ENCODE results near the gene PTH1R.

The PTH1R gene

DNA sequence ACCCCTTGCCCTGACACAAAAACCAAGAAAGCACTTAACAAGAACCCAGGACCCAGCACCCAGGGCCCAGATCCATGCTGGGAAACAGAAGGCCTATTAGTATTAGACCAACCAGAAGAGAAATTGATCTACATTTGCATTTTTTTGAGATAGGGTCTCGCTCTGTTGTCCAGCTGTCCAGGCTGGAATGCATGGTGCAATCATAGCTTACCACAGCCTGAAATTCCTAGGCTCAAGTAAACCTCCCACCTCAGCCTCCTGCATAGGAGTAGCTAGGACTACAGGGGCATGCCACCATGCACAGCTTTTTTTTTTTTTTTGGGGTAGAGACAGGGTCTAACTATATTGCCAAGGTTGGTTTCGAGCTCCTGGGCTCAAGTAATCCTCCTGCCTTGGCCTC is 72.7 kb downstream of the PTH1R start:
- Mint-ChIP-seq H3K27ac (peak overlapping the region; percentile 87), H3K9me3 (no peaks in the 10 kb centered on the region), H3K27me3 (ENCODE audit: low read depth, poor library complexity) (no peaks in the 10 kb centered on the region), H3K36me3 (ENCODE audit: low read depth) (peaks cover 27% of the 10 kb centered on the region), H3K4me1 (peaks cover 71% of the 10 kb centered on the region), H3K4me3 (no peak overlapping the region)
- no peak for DNase-seq
- TF ChIP-seq, protein P1, sequence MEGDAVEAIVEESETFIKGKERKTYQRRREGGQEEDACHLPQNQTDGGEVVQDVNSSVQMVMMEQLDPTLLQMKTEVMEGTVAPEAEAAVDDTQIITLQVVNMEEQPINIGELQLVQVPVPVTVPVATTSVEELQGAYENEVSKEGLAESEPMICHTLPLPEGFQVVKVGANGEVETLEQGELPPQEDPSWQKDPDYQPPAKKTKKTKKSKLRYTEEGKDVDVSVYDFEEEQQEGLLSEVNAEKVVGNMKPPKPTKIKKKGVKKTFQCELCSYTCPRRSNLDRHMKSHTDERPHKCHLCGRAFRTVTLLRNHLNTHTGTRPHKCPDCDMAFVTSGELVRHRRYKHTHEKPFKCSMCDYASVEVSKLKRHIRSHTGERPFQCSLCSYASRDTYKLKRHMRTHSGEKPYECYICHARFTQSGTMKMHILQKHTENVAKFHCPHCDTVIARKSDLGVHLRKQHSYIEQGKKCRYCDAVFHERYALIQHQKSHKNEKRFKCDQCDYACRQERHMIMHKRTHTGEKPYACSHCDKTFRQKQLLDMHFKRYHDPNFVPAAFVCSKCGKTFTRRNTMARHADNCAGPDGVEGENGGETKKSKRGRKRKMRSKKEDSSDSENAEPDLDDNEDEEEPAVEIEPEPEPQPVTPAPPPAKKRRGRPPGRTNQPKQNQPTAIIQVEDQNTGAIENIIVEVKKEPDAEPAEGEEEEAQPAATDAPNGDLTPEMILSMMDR (IDR thresholded peaks at IDR 0.05), result no peak

DNA sequence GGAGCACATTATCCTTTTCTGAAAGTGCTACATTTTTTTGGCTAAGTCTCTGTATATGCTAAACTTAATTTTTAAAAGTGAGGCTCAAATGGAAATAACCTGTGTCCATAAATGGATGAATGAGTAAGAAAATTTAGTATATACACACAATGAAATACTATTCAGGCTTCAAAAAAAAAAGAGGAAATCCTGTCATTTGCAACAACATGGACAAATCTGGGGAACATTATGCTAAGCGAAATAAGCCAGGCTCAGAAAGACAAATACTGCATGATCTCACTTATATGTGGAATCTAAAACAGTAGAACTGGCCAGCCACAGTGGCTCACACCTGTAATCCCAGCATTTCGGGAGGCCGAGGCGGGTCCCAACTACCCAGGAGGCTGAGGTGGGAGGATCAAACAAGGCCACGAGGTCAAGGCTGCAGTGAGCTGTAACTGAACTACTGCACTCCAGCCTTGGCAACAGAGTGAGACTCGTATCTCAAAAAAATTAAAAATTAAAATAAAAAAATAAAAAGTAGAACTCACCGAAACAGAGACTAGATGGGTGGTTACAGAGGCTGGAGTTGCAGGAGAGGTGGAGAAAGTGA is 73.2 kb downstream of the PTH1R start:
- DNase-seq, result no peak
- Mint-ChIP-seq H3K27ac (no peak overlapping the region), H3K27me3 (ENCODE audit: low read depth, poor library complexity) (no peaks in the 10 kb centered on the region), H3K36me3 (ENCODE audit: low read depth) (peaks cover 25% of the 10 kb centered on the region), H3K4me1 (peaks cover 73% of the 10 kb centered on the region), H3K4me3 (no peak overlapping the region), H3K9me3 (no peaks in the 10 kb centered on the region)
- TF ChIP-seq, protein P1 (IDR thresholded peaks at IDR 0.05), result no peak

DNA sequence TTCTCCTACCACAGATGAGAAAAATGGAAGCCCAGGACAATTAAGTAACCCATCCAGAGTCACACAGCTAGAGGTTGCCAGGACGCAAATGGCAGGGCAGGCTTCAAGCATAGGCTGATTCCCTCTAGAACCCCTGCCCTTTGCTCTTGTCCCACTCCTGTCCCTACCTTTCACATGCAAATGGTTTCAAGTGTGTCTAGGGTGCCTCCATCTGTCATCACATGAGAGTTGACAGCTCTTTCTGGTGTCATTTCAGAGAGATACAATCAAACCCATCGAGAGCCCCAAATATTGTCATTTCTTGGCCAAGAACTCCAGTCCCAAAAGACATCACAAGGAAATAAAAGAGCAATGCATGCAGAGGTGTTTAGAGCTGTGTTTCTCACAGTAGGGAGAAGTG is 75.3 kb downstream of the PTH1R start:
- peaks cover 10% of the 10 kb centered on the region for H3K36me3 Mint-ChIP-seq (ENCODE audit: low read depth)
- no peak overlapping the region for H3K27ac Mint-ChIP-seq
- TF ChIP-seq, protein P1 (IDR thresholded peaks at IDR 0.05), result no peak
- no peaks in the 10 kb centered on the region for H3K9me3 Mint-ChIP-seq
- H3K4me1 Mint-ChIP-seq, result peaks cover 56% of the 10 kb centered on the region
- no peaks in the 10 kb centered on the region for H3K27me3 Mint-ChIP-seq (ENCODE audit: low read depth, poor library complexity)
- H3K4me3 Mint-ChIP-seq, result no peak overlapping the region
- DNase-seq, result no peak
